GM12874 (cell line): ENCODE measurements around the gene ACSF3.

Experiments used
- CTCF ChIP-seq: IDR thresholded peaks from 2 replicates; pipeline ENCODE4 v1.5.1; 2011; ENCODE audit warnings: low read depth, mild to moderate bottlenecking, control low read depth, low read length, moderate library complexity; ENCODE audit not compliant: insufficient read depth

ACSF3 gene

GRCh38 chr16:89105599-89106151 is 12.0 kb downstream of the ACSF3 start:
- TF ChIP-seq CTCF, result no peak

GRCh38 chr16:89106533-89107202 is 13.0 kb downstream of the ACSF3 start:
- no peak for TF ChIP-seq CTCF

- no peak for TF ChIP-seq CTCF
Observed at GRCh38 chr16:89107203-89107582, 13.5 kb downstream of the ACSF3 start.

GRCh38 chr16:89108416-89108815 is 14.8 kb downstream of the ACSF3 start:
- TF ChIP-seq CTCF, result no peak

- no peak for TF ChIP-seq CTCF
Observed at GRCh38 chr16:89110641-89111040, 17.0 kb downstream of the ACSF3 start.

- no peak for TF ChIP-seq CTCF
Observed at GRCh38 chr16:89111263-89111662, 17.6 kb downstream of the ACSF3 start.

GRCh38 chr16:89112377-89113151 is 18.9 kb downstream of the ACSF3 start:
- TF ChIP-seq CTCF, result no peak
